Measurements from ENCODE around the gene PLPP2. TPM values are rescaled to one million over a fixed set of nuclear protein-coding genes. Genes with fewer than 3 reads are reported as not detected.
"Not testable (repeated sequence)": the region's sequence is repeated elsewhere in the genome, so short reads cannot be mapped to it uniquely, and the experiment has no call there.

PLPP2 gene
- total RNA-seq, 1 experiment from 2014 or later, result 67.0 TPM

DNA sequence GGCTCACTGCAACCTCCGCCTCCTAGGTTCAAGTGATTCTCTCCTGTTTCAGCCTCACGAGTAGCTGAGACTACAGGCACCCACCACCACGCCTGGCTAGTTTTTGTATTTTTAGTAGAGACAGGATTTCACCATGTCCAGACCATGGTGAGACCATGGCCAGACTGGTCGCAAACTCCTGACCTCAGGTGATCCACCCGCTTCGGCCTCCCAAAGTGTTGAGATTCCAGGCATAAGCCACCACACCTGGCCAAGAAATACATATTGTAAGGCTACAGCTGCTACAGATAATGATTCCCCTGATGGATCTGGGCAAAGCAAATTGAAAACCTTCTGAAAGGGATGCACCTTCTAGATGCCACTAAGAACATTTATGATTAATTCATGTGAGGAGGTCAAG, 17.8 kb downstream of the PLPP2 start:
- no peak for DNase-seq (ENCODE audit: low read depth, low spot score)
- H3K9me3 ChIP-seq (ENCODE audit: control insufficient read depth, insufficient read depth, low read depth, low read length), result no peaks in the 10 kb centered on the region

DNA sequence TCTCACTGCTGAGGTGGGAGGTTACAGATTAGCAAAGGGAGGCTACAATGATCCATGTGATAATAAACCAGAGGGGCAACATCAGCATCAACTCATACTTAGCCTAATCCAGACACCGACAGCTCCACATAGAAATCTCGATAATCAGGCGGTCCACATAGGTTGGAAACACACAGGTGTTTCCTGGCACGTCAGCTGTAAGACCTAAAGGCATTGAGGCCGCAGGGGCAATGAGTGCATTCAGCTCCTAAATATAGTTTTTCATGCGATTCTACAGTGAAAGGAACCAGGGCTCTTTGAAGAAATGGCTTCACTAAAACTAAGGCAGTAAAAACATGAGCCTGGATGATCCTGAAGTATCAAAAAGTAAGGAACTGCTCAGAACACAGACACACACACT, 19.3 kb downstream of the PLPP2 start:
- BruUV-seq (replicated peaks), result no TSS peak
- ChIA-PET CTCF (no interaction called here), POLR2A (no interaction called here)
- DNase-seq (ENCODE audit: low read depth, low spot score), result no peak
- Histone ChIP-seq H3K4me3 (ENCODE audit: low read depth in 2 of 2, low read length in 2 of 2) (no peak overlapping the region), H3K27me3 (ENCODE audit: control insufficient read depth, insufficient read depth, low read length) (no peaks in the 10 kb centered on the region), H3K27ac (ENCODE audit: low read length) (no peak overlapping the region), H3K36me3 (ENCODE audit: control insufficient read depth, insufficient read depth, low read length) (no peaks in the 10 kb centered on the region), H3K4me1 (ENCODE audit: control insufficient read depth, insufficient read depth, low read length) (no peaks in the 10 kb centered on the region), H3K9me3 (ENCODE audit: control insufficient read depth, insufficient read depth, low read depth, low read length) (no peaks in the 10 kb centered on the region)
- TF ChIP-seq, protein P1, sequence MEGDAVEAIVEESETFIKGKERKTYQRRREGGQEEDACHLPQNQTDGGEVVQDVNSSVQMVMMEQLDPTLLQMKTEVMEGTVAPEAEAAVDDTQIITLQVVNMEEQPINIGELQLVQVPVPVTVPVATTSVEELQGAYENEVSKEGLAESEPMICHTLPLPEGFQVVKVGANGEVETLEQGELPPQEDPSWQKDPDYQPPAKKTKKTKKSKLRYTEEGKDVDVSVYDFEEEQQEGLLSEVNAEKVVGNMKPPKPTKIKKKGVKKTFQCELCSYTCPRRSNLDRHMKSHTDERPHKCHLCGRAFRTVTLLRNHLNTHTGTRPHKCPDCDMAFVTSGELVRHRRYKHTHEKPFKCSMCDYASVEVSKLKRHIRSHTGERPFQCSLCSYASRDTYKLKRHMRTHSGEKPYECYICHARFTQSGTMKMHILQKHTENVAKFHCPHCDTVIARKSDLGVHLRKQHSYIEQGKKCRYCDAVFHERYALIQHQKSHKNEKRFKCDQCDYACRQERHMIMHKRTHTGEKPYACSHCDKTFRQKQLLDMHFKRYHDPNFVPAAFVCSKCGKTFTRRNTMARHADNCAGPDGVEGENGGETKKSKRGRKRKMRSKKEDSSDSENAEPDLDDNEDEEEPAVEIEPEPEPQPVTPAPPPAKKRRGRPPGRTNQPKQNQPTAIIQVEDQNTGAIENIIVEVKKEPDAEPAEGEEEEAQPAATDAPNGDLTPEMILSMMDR (IDR thresholded peaks at IDR 0.05), result no peak
- no peak for TF ChIP-seq POLR2AphosphoS5 (IDR thresholded peaks at IDR 0.05; ENCODE audit: low read depth, low read length)
- TF ChIP-seq, protein P2, sequence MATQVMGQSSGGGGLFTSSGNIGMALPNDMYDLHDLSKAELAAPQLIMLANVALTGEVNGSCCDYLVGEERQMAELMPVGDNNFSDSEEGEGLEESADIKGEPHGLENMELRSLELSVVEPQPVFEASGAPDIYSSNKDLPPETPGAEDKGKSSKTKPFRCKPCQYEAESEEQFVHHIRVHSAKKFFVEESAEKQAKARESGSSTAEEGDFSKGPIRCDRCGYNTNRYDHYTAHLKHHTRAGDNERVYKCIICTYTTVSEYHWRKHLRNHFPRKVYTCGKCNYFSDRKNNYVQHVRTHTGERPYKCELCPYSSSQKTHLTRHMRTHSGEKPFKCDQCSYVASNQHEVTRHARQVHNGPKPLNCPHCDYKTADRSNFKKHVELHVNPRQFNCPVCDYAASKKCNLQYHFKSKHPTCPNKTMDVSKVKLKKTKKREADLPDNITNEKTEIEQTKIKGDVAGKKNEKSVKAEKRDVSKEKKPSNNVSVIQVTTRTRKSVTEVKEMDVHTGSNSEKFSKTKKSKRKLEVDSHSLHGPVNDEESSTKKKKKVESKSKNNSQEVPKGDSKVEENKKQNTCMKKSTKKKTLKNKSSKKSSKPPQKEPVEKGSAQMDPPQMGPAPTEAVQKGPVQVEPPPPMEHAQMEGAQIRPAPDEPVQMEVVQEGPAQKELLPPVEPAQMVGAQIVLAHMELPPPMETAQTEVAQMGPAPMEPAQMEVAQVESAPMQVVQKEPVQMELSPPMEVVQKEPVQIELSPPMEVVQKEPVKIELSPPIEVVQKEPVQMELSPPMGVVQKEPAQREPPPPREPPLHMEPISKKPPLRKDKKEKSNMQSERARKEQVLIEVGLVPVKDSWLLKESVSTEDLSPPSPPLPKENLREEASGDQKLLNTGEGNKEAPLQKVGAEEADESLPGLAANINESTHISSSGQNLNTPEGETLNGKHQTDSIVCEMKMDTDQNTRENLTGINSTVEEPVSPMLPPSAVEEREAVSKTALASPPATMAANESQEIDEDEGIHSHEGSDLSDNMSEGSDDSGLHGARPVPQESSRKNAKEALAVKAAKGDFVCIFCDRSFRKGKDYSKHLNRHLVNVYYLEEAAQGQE (IDR thresholded peaks at IDR 0.05; ENCODE audit: insufficient read depth in 1 of 2, low read depth in 2 of 2, low read length in 1 of 2), result no peak
- TF ChIP-seq SIN3A (IDR thresholded peaks at IDR 0.05; ENCODE audit: borderline replicate concordance, insufficient read depth, low read depth, low read length), result no peak
- no peak for TF ChIP-seq TCF7L2 (IDR thresholded peaks at IDR 0.05; ENCODE audit: low read depth, low read length)
- intact Hi-C loops (cut with micrococcal nuclease; ENCODE audit: unreplicated experiment), result no loop called here
- in situ Hi-C loops (cut with HindIII; ENCODE audit: low pct_unique_long_range_greater_than_20kb, low sequenced_read_pairs), result no loop called here
- no peak for ATAC-seq

More for the DNA sequence above, 17.8 kb downstream of the PLPP2 start:
- CTCF ChIA-PET, result no interaction called here
- no TSS peak for BruUV-seq (replicated peaks)
- Histone ChIP-seq H3K4me1 (ENCODE audit: control insufficient read depth, insufficient read depth, low read length) (no peaks in the 10 kb centered on the region), H3K4me3 (ENCODE audit: low read depth in 2 of 2, low read length in 2 of 2) (no peak overlapping the region), H3K27ac (ENCODE audit: low read length) (no peak overlapping the region), H3K36me3 (ENCODE audit: control insufficient read depth, insufficient read depth, low read length) (no peaks in the 10 kb centered on the region), H3K27me3 (ENCODE audit: control insufficient read depth, insufficient read depth, low read length) (no peaks in the 10 kb centered on the region)
- in situ Hi-C loops (cut with HindIII; ENCODE audit: low pct_unique_long_range_greater_than_20kb, low sequenced_read_pairs), result no loop called here
- POLR2A ChIA-PET, result no interaction called here
- TF ChIP-seq, protein P1 (IDR thresholded peaks at IDR 0.05), result no peak
- no peak for TF ChIP-seq SIN3A (IDR thresholded peaks at IDR 0.05; ENCODE audit: borderline replicate concordance, insufficient read depth, low read depth, low read length)
- no peak for TF ChIP-seq POLR2AphosphoS5 (IDR thresholded peaks at IDR 0.05; ENCODE audit: low read depth, low read length)
- TF ChIP-seq TCF7L2 (IDR thresholded peaks at IDR 0.05; ENCODE audit: low read depth, low read length), result no peak
- intact Hi-C loops (cut with micrococcal nuclease; ENCODE audit: unreplicated experiment), result no loop called here
- ATAC-seq, result no peak

DNA sequence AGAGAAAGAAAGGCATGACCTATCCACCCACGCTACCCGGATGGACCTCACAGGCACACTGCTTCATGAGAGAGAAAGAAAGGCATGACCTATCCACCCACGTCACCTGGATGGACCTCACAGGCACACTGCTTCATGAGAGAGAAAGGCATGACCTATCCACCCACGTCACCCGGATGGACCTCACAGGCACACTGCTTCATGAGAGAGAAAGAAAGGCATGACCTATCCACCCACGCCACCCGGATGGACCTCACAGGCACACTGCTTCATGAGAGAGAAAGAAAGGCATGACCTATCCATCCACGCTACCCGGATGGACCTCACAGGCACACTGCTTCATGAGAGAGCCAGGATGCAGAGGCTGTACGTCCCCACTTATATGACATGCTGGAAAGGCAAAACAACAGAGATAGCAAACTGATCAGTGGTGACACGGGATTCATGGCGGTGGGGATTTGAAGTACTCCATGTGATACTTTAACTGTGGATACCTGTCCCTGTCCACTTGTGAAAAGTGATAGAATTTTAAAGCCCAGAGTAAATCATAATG, 20.4 kb downstream of the PLPP2 start:
- H3K36me3 ChIP-seq (ENCODE audit: control insufficient read depth, insufficient read depth, low read length); H3K9me3 ChIP-seq (ENCODE audit: control insufficient read depth, insufficient read depth, low read depth, low read length); H3K27ac ChIP-seq (ENCODE audit: low read length); CTCF ChIA-PET; DNase-seq (ENCODE audit: low read depth, low spot score); BruUV-seq (replicated peaks); H3K27me3 ChIP-seq (ENCODE audit: control insufficient read depth, insufficient read depth, low read length); H3K4me1 ChIP-seq (ENCODE audit: control insufficient read depth, insufficient read depth, low read length); POLR2A ChIA-PET; in situ Hi-C loops (cut with HindIII; ENCODE audit: low pct_unique_long_range_greater_than_20kb, low sequenced_read_pairs); ATAC-seq; H3K4me3 ChIP-seq (ENCODE audit: low read depth in 2 of 2, low read length in 2 of 2); intact Hi-C loops (cut with micrococcal nuclease; ENCODE audit: unreplicated experiment): not testable (repeated sequence)
